C4-2B (cell line): ENCODE data around the gene ELFN1.

ENCODE experiments used
- H3K27ac ChIP-seq: fragments of 450-650 bp; 2 replicates; pipeline ENCODE4 v1.5.1; 2017
- CTCF ChIP-seq: fragments of 450-650 bp; conservative IDR thresholded peaks from 2 replicates; pipeline ENCODE4 v1.5.1; 2017; ENCODE audit warnings: mild to moderate bottlenecking
- ZFX ChIP-seq: fragments of 450-650 bp; IDR thresholded peaks from 2 replicates; pipeline ENCODE4 v1.6.1; 2017

The ELFN1 gene

DNA sequence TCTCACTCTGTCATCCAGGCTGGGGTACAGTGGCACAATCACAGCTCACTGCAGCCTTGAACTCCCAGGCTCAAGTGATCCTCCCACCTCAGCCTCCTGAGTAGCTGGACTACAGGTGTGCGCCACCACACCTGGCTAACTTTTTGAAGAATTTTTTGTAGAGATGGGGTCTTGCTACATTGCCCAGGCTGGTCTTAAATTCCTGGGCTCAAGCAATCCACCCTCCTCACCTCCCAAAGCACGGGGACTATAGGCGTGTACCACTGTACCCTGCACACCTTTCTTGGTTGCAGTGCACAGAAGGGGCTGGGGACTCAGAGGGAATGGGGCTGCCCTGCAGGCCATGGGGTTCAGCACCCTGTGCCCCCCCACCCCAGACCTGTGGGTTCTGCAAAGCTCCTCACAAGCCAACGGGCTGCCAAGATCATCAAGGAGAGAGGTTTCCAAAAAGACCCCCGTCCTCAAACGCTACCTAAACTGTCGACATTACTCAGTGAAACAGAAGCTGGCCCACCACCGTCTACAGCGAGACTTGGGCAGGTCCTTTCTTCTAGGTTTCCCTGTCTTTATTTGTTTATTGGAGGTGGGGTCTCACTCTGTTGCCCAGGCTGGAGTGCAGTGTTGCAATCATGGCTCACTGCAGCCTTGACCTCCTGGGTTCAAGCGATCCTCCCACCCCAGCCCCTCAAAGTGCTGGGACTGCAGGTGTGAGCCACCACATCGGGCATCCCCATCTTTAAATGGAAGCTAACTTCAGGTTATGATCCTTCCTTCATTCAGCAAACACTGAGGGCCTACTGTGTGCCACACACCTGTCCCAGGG, 26.6 kb upstream of the ELFN1 start:
- TF ChIP-seq ZFX (no peak), CTCF (no peak)
- no peak overlapping the region for H3K27ac ChIP-seq

DNA sequence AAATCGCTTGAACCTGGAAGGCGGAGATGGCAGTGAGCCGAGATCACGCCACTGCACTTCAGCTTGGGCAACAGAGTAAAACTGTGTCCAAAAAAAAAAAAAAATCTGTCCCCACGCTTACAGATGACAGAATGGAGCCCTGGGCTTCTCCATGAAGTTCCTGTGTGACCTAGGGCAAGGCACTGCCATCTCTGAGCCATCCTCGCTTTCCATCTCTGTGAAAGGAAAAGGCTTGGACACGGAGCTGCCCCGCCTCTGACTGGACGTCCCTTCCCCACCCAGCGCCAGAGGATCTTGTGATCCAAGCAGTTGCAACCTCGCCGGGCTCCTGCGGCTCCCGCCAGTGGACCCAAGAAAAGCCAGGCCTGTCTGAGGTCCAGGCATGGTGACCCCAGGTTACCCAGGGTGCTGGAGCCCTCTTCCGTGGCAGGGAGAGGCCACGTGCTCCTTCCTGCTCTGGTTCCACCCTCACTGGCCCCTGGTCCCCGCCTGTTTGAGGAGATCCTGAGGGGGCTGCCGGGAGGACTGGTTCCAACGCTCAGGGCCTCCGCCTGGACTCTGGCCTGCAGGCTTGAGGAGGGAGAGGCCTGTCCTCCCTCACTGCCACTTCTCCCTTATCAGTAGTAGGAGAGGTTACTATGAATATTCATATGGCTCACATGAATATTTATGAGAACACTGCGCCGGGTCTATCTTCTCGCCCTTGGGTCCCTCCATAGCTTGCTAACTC, 25.6 kb upstream of the ELFN1 start:
- no peak overlapping the region for H3K27ac ChIP-seq
- no peak for TF ChIP-seq ZFX
- TF ChIP-seq CTCF = no peak

DNA sequence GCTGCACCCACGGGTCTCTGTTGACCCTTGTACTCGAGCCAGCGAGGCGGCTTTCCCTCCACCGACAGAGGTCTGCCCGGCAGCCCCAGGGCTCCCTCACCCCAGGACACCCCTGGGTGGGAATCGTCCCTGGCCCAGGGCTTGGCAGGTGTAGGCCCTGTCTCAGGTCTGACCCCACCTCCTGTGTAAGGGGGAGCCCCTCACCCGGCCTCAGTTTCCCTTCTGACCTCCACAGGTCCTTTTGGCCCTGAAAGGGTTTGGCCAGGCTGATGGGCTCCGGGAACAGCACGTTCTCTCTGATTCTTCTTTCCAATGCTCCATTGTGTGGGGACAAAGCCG, 25.0 kb upstream of the ELFN1 start:
- TF ChIP-seq ZFX (no peak), CTCF (no peak)
- no peak overlapping the region for H3K27ac ChIP-seq

DNA sequence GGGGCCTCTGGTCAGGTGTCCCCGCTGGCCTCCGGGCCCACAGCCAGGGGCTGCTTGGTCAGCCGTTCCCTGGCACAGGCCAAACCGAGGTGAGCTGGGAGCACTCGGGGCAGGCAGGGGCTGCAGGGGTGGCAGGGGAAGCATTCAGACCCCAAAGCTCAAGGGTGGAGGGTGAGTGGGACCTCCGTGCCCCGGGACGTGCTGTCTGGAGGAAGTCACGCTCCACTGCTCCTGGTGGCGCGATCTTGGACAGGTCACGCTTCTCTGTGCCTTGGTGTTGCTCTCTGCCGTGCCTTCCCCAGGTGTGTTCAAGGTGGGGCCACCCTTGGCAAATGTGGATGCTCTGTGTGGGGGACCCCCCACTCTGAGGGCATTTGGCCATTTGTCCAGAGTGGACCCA, 24.6 kb upstream of the ELFN1 start:
- no peak overlapping the region for H3K27ac ChIP-seq
- no peak for TF ChIP-seq CTCF
- no peak for TF ChIP-seq ZFX

- no peak overlapping the region for H3K27ac ChIP-seq
- TF ChIP-seq CTCF (no peak), ZFX (no peak)
Measured at GRCh38 chr7:1646391-1646790, 23.7 kb upstream of the ELFN1 start.

DNA sequence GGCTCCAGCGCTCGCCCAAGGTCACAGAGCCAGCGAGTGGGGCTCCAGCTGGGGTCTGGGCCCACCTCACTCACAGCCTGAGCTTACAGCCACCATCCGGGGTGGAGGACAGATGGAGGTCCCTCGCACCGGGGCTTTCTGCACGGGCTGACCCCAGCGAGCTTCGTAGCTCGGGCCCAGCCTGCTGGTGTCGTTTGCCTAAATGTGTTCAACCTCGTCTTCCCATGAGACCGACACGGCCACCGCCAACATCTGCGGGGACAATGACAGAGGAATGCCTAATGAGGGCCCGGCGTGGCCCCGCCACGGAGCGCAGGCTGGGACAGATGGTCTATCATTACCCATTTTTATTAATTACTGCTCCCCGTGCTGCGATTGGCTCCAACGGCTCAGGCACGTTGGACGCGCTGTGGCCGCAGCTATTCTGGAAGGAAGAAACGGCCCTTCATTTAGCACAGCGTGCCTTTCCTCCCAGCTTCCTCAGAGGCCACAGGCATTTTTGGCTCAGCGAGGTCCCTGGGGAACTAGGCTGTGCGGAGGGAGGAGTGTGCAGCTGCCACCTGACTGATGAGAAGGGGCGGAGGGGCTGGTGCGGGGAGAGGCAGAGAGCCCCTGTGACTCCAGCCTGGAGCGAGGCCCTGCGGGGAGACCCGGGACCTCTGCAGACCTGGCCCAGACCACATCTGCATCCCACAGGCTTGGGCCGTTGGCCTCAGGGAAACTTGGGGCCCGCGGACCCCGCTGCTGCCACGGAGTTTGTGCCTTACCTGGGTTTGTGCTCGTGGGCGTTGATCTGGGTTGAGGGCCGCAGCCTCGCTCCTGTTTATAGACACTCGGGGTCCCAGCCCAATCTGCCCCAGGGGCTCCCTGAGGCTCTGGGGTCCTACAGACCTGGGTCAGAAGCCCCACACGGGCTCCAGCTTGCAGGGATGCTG, 22.9 kb upstream of the ELFN1 start:
- TF ChIP-seq ZFX (no peak), CTCF (no peak)
- H3K27ac ChIP-seq = no peak overlapping the region
